HFFc6 (cell line): Measurements from ENCODE around the gene PCDHGB5. TPM values are rescaled to one million over a fixed set of nuclear protein-coding genes. Genes with fewer than 3 reads are reported as not detected.
A peak's percentile ranks its signal among the peaks of the same experiment; 100 is the strongest.

ENCODE experiments used
- DNase-seq: peaks from one replicate; pipeline ENCODE4 v3.0.0-alpha.2; 2018
- H3K27ac Mint-ChIP-seq: 2 replicates; pipeline ENCODE4 v1.8.0; 2020; ENCODE audit warnings: mild to moderate bottlenecking, mixed read lengths
- H3K27me3 Mint-ChIP-seq: 2 replicates; pipeline ENCODE4 v1.8.0; 2021; ENCODE audit warnings: mild to moderate bottlenecking, moderate library complexity, mixed read lengths; ENCODE audit not compliant: insufficient read depth
- H3K36me3 Mint-ChIP-seq: 2 replicates; pipeline ENCODE4 v1.8.0; 2021; ENCODE audit warnings: low read depth, mixed read lengths
- H3K4me1 Mint-ChIP-seq: 2 replicates; pipeline ENCODE4 v1.8.0; 2020; ENCODE audit warnings: low read depth, mixed read lengths
- H3K4me3 Mint-ChIP-seq: 2 replicates; pipeline ENCODE4 v1.8.0; 2020; ENCODE audit warnings: mild to moderate bottlenecking, moderate library complexity, mixed read lengths
- H3K9me3 Mint-ChIP-seq: 2 replicates; pipeline ENCODE4 v1.8.0; 2020; ENCODE audit warnings: mild to moderate bottlenecking, mixed read lengths
- CTCF ChIP-seq: fragments of 200-600 bp; sonication (generic); IDR thresholded peaks from 2 replicates; pipeline ENCODE4 v1.5.0; 2021; ENCODE audit warnings: antibody characterized with exemption, mild to moderate bottlenecking
- total RNA-seq, 6 experiments: library from RNA; stranded (reverse); fragmentation: NEBNext Ultra II Directional; extraction: Animal tissue kit (Norgen Biotek cat#: 25700); gene quantifications; 2 replicates in 1 of 6; 3 replicates in 5 of 6; pipeline ENCODE4 v1.2.3, GENCODE V29; 2021

PCDHGB5 gene
- total RNA-seq, 6 experiments from 2014 or later: 8.8 to 14.6 (median 9.6) TPM

DNA sequence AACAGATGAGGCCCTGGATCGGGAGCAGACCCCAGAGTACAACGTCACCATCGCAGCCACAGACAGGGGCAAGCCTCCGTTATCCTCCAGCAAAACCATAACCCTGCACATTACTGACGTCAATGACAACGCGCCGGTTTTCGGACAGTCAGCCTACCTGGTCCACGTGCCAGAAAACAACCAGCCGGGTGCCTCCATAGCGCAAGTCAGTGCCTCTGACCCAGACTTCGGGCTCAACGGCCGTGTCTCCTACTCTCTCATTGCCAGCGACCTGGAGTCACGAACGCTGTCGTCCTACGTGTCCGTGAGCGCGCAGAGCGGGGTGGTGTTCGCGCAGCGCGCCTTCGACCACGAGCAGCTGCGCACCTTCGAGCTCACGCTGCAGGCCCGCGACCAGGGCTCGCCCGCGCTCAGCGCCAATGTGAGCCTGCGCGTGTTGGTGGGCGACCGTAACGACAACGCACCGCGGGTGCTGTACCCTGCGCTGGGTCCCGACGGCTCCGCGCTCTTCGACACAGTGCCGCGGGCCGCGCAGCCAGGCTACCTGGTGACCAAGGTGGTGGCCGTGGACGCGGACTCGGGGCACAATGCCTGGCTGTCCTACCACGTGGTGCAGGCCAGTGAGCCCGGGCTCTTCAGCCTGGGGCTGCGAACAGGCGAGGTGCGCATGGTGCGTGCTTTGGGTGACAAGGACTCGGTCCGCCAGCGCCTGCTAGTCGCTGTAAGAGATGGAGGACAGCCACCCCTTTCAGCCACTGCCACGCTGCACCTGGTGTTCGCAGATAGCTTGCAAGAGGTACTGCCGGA lies 21.5 kb downstream of the PCDHGB5 start:
- Mint-ChIP-seq H3K4me1 (peaks cover 35% of the 10 kb centered on the region), H3K4me3 (peak overlapping the region; percentile 90; the same call in 1 of the 2 replicates), H3K27me3 (peaks cover 2% of the 10 kb centered on the region), H3K27ac (no peak overlapping the region), H3K9me3 (peaks cover 47% of the 10 kb centered on the region), H3K36me3 (peaks cover 54% of the 10 kb centered on the region)
- no peak for DNase-seq
- no peak for TF ChIP-seq CTCF

GRCh38 chr5:141420855-141421488 lies 23.2 kb downstream of the PCDHGB5 start, which contains the start of gene PCDHGA11:
TSS of gene PCDHGA11 (plus strand) at chr5:141421051. CDS start at chr5:141421228, 177 bp downstream.
- peaks cover 57% of the 10 kb centered on the region for H3K36me3 Mint-ChIP-seq
- peaks cover 4% of the 10 kb centered on the region for H3K27me3 Mint-ChIP-seq
- peaks cover 47% of the 10 kb centered on the region for H3K9me3 Mint-ChIP-seq
- peaks cover 44% of the 10 kb centered on the region for H3K4me1 Mint-ChIP-seq
- TF ChIP-seq CTCF: peak; percentile 82
- peak; percentile 23 for DNase-seq
- H3K4me3 Mint-ChIP-seq: peak within 1 kb of the TSS; percentile 88
- peak within 1 kb of the TSS; percentile 69; the same call in 1 of the 2 replicates for H3K27ac Mint-ChIP-seq

- Mint-ChIP-seq H3K4me3 (peak overlapping the region; percentile 88), H3K27me3 (peaks cover 4% of the 10 kb centered on the region), H3K36me3 (peaks cover 62% of the 10 kb centered on the region), H3K4me1 (peaks cover 44% of the 10 kb centered on the region), H3K9me3 (peaks cover 48% of the 10 kb centered on the region), H3K27ac (no peak overlapping the region; the same call in 1 of the 2 replicates)
- no peak for TF ChIP-seq CTCF
- DNase-seq: no peak
Measured at GRCh38 chr5:141421489-141421855, 23.7 kb downstream of the PCDHGB5 start.

DNA sequence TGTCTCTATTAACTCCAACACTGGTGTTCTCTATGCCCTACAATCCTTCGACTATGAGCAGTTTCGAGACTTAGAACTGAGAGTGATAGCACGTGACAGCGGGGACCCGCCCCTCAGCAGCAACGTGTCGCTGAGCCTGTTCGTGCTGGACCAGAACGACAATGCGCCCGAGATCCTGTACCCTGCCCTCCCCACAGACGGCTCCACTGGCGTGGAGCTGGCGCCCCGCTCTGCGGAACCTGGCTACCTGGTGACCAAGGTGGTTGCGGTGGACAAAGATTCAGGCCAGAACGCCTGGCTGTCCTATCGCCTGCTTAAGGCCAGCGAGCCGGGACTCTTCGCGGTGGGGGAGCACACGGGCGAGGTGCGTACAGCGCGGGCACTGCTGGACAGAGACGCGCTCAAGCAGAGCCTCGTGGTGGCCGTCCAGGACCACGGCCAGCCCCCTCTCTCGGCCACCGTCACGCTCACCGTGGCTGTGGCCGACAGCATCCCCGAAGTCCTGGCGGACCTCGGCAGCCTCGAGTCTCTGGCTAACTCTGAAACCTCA lies 25.1 kb downstream of the PCDHGB5 start:
- DNase-seq: no peak
- no peak for TF ChIP-seq CTCF
- H3K9me3 Mint-ChIP-seq: peaks cover 55% of the 10 kb centered on the region

DNA sequence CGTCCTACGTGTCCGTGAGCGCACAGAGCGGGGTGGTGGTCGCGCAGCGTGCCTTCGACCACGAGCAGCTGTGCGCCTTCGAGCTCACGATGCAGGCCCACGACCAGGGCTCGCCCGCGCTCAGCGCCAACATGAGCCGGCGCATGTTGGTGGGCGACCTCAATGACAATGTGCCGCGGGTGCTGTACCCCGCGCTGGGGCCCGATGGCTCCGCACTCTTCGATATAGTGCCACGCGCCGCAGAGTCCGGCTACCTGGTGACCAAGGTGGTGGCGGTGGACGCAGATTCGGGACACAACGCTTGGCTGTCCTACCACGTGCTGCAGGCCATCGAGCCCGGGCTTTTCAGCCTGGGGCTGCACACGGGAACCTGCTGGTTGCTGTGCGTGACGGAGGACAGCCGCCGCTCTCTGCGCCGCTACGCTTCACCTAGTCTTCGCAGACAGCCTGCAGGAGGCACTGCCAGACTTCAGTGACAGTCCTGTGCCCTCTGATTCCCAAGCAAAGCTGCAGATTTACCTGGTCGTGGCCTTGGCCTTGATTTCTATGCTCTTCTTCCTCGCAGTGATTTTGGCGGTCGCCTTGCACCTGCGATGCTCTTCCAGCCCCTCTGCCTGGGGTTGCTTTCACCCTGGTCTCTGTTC lies 30.2 kb downstream of the PCDHGB5 start:
- Mint-ChIP-seq H3K36me3 (peaks cover 54% of the 10 kb centered on the region), H3K4me3 (no peak overlapping the region), H3K27me3 (peaks cover 7% of the 10 kb centered on the region), H3K9me3 (peaks cover 45% of the 10 kb centered on the region), H3K27ac (no peak overlapping the region), H3K4me1 (peaks cover 29% of the 10 kb centered on the region)
- no peak for TF ChIP-seq CTCF
- no peak for DNase-seq

More for the DNA sequence above, 25.1 kb downstream of the PCDHGB5 start:
- H3K36me3 Mint-ChIP-seq: peaks cover 66% of the 10 kb centered on the region
- H3K4me1 Mint-ChIP-seq: peaks cover 42% of the 10 kb centered on the region
- peaks cover 2% of the 10 kb centered on the region; the same call in 1 of the 2 replicates for H3K27me3 Mint-ChIP-seq
- H3K27ac Mint-ChIP-seq: no peak overlapping the region
- H3K4me3 Mint-ChIP-seq: no peak overlapping the region
